Type B pancreatic cell (in vitro differentiated cells): ENCODE measurements around the gene ABHD12B. TPM values are rescaled to one million over a fixed set of nuclear protein-coding genes. Genes with fewer than 3 reads are reported as not detected.

Source experiments
- DNase-seq: peaks from one replicate; pipeline ENCODE4 v3.0.0; 2021; ENCODE audit warnings: mixed read lengths; ENCODE audit not compliant: unreplicated experiment; ENCODE audit errors: extremely low spot score
- H3K27ac Mint-ChIP-seq: 2 replicates; pipeline ENCODE4 v1.8.0; 2021; ENCODE audit warnings: mild to moderate bottlenecking, mixed read lengths
- H3K27me3 Mint-ChIP-seq: 2 replicates; pipeline ENCODE4 v1.8.0; 2021; ENCODE audit warnings: mixed read lengths
- H3K36me3 Mint-ChIP-seq: 2 replicates; pipeline ENCODE4 v1.8.0; 2021; ENCODE audit warnings: mixed read lengths
- H3K4me1 Mint-ChIP-seq: one replicate; pipeline ENCODE4 v1.8.0; 2021; ENCODE audit warnings: mixed read lengths; ENCODE audit not compliant: unreplicated experiment
- H3K4me3 Mint-ChIP-seq: 2 replicates; pipeline ENCODE4 v1.8.0; 2021; ENCODE audit warnings: mild to moderate bottlenecking, mixed read lengths
- H3K9me3 Mint-ChIP-seq: 2 replicates; pipeline ENCODE4 v1.8.0; 2021; ENCODE audit warnings: mixed read lengths
- total RNA-seq: library from RNA; stranded (reverse); gene quantifications from 2 replicates; pipeline ENCODE4 v1.2.1, GENCODE V29; 2021; ENCODE audit warnings: low replicate concordance
- TF ChIP-seq, protein P1 (sequence below): fragments of 200-600 bp; sonication (generic); conservative IDR thresholded peaks from 2 replicates; pipeline ENCODE4 v1.5.0; 2021; ENCODE audit warnings: antibody characterized with exemption, mild to moderate bottlenecking

Gene ABHD12B
- total RNA-seq, 1 donor from 2014 or later = 0.17 TPM

DNA sequence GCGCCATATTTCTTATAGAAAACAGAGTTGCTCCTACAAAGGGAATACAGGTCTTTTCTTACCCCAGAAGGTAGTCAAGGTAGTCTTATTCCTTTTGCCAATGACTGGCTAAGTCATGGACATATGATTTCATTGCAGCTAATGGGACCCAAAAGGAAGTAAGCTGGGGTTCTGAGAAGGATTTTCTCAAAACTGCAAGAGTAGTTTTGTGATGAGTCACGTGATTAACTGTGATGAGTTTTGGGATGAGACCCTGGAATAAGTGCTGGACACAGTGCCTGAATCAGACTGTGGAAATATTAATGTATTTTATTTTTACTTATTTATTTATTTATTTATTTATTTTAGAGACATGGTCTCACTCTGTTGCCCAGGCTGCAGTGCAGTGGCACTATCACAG lies 27.5 kb upstream of the ABHD12B start:
- TF ChIP-seq, protein P1, sequence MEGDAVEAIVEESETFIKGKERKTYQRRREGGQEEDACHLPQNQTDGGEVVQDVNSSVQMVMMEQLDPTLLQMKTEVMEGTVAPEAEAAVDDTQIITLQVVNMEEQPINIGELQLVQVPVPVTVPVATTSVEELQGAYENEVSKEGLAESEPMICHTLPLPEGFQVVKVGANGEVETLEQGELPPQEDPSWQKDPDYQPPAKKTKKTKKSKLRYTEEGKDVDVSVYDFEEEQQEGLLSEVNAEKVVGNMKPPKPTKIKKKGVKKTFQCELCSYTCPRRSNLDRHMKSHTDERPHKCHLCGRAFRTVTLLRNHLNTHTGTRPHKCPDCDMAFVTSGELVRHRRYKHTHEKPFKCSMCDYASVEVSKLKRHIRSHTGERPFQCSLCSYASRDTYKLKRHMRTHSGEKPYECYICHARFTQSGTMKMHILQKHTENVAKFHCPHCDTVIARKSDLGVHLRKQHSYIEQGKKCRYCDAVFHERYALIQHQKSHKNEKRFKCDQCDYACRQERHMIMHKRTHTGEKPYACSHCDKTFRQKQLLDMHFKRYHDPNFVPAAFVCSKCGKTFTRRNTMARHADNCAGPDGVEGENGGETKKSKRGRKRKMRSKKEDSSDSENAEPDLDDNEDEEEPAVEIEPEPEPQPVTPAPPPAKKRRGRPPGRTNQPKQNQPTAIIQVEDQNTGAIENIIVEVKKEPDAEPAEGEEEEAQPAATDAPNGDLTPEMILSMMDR = no peak
- Mint-ChIP-seq H3K4me1 (no peaks in the 10 kb centered on the region), H3K27me3 (peaks cover 17% of the 10 kb centered on the region), H3K27ac (no peak overlapping the region), H3K4me3 (no peak overlapping the region), H3K9me3 (no peaks in the 10 kb centered on the region), H3K36me3 (peaks cover 3% of the 10 kb centered on the region)
- no peak for DNase-seq

DNA sequence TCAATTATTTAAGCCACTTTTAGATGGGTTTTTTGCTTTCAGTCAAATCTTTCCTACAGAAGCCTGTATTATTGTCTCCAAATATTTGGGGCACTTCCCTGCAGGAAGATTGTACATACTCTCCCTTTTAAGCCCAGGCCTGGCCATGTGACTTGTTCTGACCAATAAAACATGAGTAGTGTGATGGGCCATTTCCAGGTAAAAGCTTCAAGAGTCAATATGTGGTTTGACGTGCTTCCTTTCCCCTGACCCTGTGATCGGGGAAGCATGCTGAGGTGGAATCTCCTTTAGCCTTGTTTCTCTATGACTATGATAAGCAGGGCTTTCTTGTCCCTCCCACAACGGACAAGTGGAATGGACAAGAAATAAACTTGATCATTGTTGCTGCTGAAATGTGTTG lies 26.7 kb upstream of the ABHD12B start:
- no peak for DNase-seq
- peaks cover 10% of the 10 kb centered on the region for H3K27me3 Mint-ChIP-seq

GRCh38 chr14:50846226-50846880 lies 25.5 kb upstream of the ABHD12B start:
- TF ChIP-seq, protein P1 = no peak
- Mint-ChIP-seq H3K9me3 (no peaks in the 10 kb centered on the region), H3K27me3 (peaks cover 6% of the 10 kb centered on the region), H3K36me3 (peaks cover under 1% of the 10 kb centered on the region), H3K27ac (no peak overlapping the region), H3K4me3 (no peak overlapping the region), H3K4me1 (no peaks in the 10 kb centered on the region)
- DNase-seq = no peak

More for the DNA sequence above, 26.7 kb upstream of the ABHD12B start:
- TF ChIP-seq, protein P1 = no peak
- H3K4me1 Mint-ChIP-seq = no peaks in the 10 kb centered on the region
- no peaks in the 10 kb centered on the region for H3K9me3 Mint-ChIP-seq
- H3K4me3 Mint-ChIP-seq = no peak overlapping the region
- H3K27ac Mint-ChIP-seq = no peak overlapping the region
- H3K36me3 Mint-ChIP-seq = peaks cover 3% of the 10 kb centered on the region

DNA sequence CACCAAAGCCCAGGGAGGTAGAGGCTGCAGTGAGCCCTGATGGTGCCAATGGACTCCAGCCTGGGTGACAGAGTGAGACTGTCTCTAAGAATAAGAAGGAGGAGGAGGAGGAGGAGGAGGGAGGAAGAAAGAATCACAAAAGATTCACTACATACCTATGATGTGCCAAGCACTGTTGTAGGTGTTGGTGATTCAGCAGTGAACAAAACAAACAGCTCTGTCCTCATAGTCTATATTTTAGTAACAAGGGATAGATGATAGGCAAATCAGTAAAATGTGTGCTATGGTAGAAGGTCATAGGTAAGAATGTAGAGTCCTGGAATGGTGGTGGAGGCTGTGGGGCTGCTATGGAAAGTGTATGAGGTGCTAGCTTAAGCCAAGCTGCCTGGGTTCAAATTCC lies 18.0 kb upstream of the ABHD12B start:
- H3K27ac Mint-ChIP-seq = no peak overlapping the region
- peaks cover 4% of the 10 kb centered on the region for H3K27me3 Mint-ChIP-seq
- peaks cover under 1% of the 10 kb centered on the region for H3K4me1 Mint-ChIP-seq
- DNase-seq = no peak
- H3K9me3 Mint-ChIP-seq = no peaks in the 10 kb centered on the region
- TF ChIP-seq, protein P1 = no peak
- H3K36me3 Mint-ChIP-seq = no peaks in the 10 kb centered on the region
- H3K4me3 Mint-ChIP-seq = no peak overlapping the region

- Mint-ChIP-seq H3K9me3 (no peaks in the 10 kb centered on the region), H3K27ac (no peak overlapping the region), H3K27me3 (peaks cover 3% of the 10 kb centered on the region), H3K4me1 (peaks cover 6% of the 10 kb centered on the region), H3K36me3 (no peaks in the 10 kb centered on the region), H3K4me3 (no peak overlapping the region)
- DNase-seq = no peak
- TF ChIP-seq, protein P1 = no peak
These were observed 17.3 kb upstream of the ABHD12B start for GRCh38 chr14:50854521-50854920.
